CD4-positive, CD25-positive, alpha-beta regulatory T cell (primary cell): Measurements from ENCODE around the gene SLC8A2. TPM values are rescaled to one million over a fixed set of nuclear protein-coding genes. Genes with fewer than 3 reads are reported as not detected.

ENCODE experiments used
- ATAC-seq, 2 donors: fragments of 150-1000 bp; cut with Tn5 transposase; one replicate each; pipeline ENCODE4 v1.10.0; 2021; ENCODE audit warnings: low read depth in 2 of 2, moderate number of reproducible peaks in 2 of 2, moderate library complexity in 1 of 2
- DNase-seq, 3 donors: peaks; one replicate each; pipeline versions ENCODE4 v3.0.0 to v3.0.0-alpha.2; 2012 to 2022; ENCODE audit warnings: mixed read lengths in 1 of 3
- H3K27ac ChIP-seq: one replicate; pipeline ENCODE4 v1.7.0; 2013; ENCODE audit warnings: mild to moderate bottlenecking, low read length; ENCODE audit not compliant: insufficient read depth, poor library complexity, severe bottlenecking
- H3K27me3 ChIP-seq: one replicate; pipeline ENCODE4 v1.7.0; 2013; ENCODE audit warnings: low read length; ENCODE audit not compliant: control insufficient read depth, insufficient read depth
- H3K36me3 ChIP-seq: one replicate; pipeline ENCODE4 v1.7.0; 2013; ENCODE audit warnings: mild to moderate bottlenecking, low read length, moderate library complexity; ENCODE audit not compliant: control insufficient read depth, insufficient read depth
- H3K4me1 ChIP-seq: 2 replicates; pipeline ENCODE4 v1.7.0; 2013; ENCODE audit warnings: mild to moderate bottlenecking, low read length; ENCODE audit not compliant: insufficient read depth, control insufficient read depth, poor library complexity, severe bottlenecking
- H3K4me3 ChIP-seq: one replicate; pipeline ENCODE4 v1.7.0; 2013; ENCODE audit warnings: low read depth, mild to moderate bottlenecking, low read length, moderate library complexity
- H3K9me3 ChIP-seq, 2 experiments: 1 replicate in 1 of 2; 2 replicates in 1 of 2; pipeline ENCODE4 v1.7.0; 2013; ENCODE audit warnings: low read length in 2 of 2, mild to moderate bottlenecking in 1 of 2, moderate library complexity in 1 of 2; ENCODE audit not compliant: control insufficient read depth in 2 of 2
- H3K27ac Mint-ChIP-seq, 3 donors: one replicate each; pipeline ENCODE4 v1.8.0; 2020 to 2022; ENCODE audit warnings: mild to moderate bottlenecking in 3 of 3, mixed read lengths in 3 of 3, moderate library complexity in 2 of 3
- H3K27me3 Mint-ChIP-seq: one replicate; pipeline ENCODE4 v1.8.0; 2022; ENCODE audit warnings: mild to moderate bottlenecking, mixed read lengths
- H3K36me3 Mint-ChIP-seq: one replicate; pipeline ENCODE4 v1.8.0; 2020; ENCODE audit warnings: mixed read lengths
- H3K4me1 Mint-ChIP-seq, 4 donors: one replicate each; pipeline ENCODE4 v1.8.0; 2020 to 2022; ENCODE audit warnings: mixed read lengths in 4 of 4, mild to moderate bottlenecking in 1 of 4
- H3K4me3 Mint-ChIP-seq, 4 donors: one replicate each; pipeline ENCODE4 v1.8.0; 2020 to 2022; ENCODE audit warnings: mild to moderate bottlenecking in 4 of 4, mixed read lengths in 4 of 4, moderate library complexity in 3 of 4
- H3K9me3 Mint-ChIP-seq, 7 donors: one replicate each; pipeline ENCODE4 v1.8.0; 2020 to 2022; ENCODE audit warnings: mixed read lengths in 7 of 7, mild to moderate bottlenecking in 3 of 7, moderate library complexity in 2 of 7
- polyA plus RNA-seq, 4 donors: library from polyadenylated mRNA; unstranded; fragments of 300-500 nt; fragmentation: Illumina TruSeq; gene quantifications; one replicate each; pipeline ENCODE4 v1.2.3, GENCODE V29; 2021
- total RNA-seq: library from RNA; stranded (reverse); gene quantifications from one replicate; pipeline ENCODE4 v1.2.3, GENCODE V29; 2022

The SLC8A2 gene
- total and polyA plus RNA-seq, 5 donors from 2014 or later, result not detected

- Histone ChIP-seq H3K4me3 (no peak overlapping the region), H3K27me3 (no peaks in the 10 kb centered on the region), H3K36me3 (peaks cover 9% of the 10 kb centered on the region), H3K4me1 (peaks cover 34% of the 10 kb centered on the region), H3K9me3 (no peaks in the 10 kb centered on the region), H3K27ac (no peak overlapping the region)
- H3K27me3 Mint-ChIP-seq, result no peaks in the 10 kb centered on the region
- peaks cover 11% of the 10 kb centered on the region for H3K36me3 Mint-ChIP-seq
- H3K27ac Mint-ChIP-seq, result no peak overlapping the region
- H3K9me3 Mint-ChIP-seq, result peaks cover 0 to 2% (median 0%) of the 10 kb centered on the region in 7 donors
- H3K4me1 Mint-ChIP-seq, result peaks cover 11 to 58% (median 37%) of the 10 kb centered on the region in 4 donors
- DNase-seq (no peak), ATAC-seq (no peak)
- peak overlapping the region in 1 of 4 donors; percentile 99 for H3K4me3 Mint-ChIP-seq
Observed at GRCh38 chr19:47508721-47509120, 37.0 kb upstream of the SLC8A2 start.

GRCh38 chr19:47507924-47508553, 36.3 kb upstream of the SLC8A2 start:
- H3K4me3 Mint-ChIP-seq, result no peak overlapping the region
- H3K9me3 Mint-ChIP-seq, result peaks cover 0 to 2% (median 0%) of the 10 kb centered on the region in 7 donors
- no peak overlapping the region for H3K27ac ChIP-seq
- H3K9me3 ChIP-seq, result no peaks in the 10 kb centered on the region
- no peak overlapping the region for H3K27ac Mint-ChIP-seq
- no peak for DNase-seq
- H3K27me3 ChIP-seq, result no peaks in the 10 kb centered on the region
- H3K4me3 ChIP-seq, result no peak overlapping the region
- H3K4me1 ChIP-seq, result peaks cover 27% of the 10 kb centered on the region
- H3K36me3 Mint-ChIP-seq, result peaks cover 11% of the 10 kb centered on the region
- H3K27me3 Mint-ChIP-seq, result no peaks in the 10 kb centered on the region
- H3K36me3 ChIP-seq, result peaks cover 16% of the 10 kb centered on the region
- no peak for ATAC-seq
- peaks cover 11 to 51% (median 32%) of the 10 kb centered on the region in 4 donors for H3K4me1 Mint-ChIP-seq

GRCh38 chr19:47507012-47507411, 35.3 kb upstream of the SLC8A2 start:
- H3K9me3 ChIP-seq, result no peaks in the 10 kb centered on the region
- Mint-ChIP-seq H3K27me3 (no peaks in the 10 kb centered on the region), H3K36me3 (peaks cover 6% of the 10 kb centered on the region), H3K4me3 (peak overlapping the region in 1 of 4 donors; percentile 43), H3K9me3 (no peaks in the 10 kb centered on the region), H3K4me1 (peaks cover 3 to 46% (median 25%) of the 10 kb centered on the region in 4 donors), H3K27ac (no peak overlapping the region)
- no peaks in the 10 kb centered on the region for H3K27me3 ChIP-seq
- no peak for ATAC-seq
- H3K4me1 ChIP-seq, result peaks cover 16% of the 10 kb centered on the region
- no peak overlapping the region for H3K4me3 ChIP-seq
- peaks cover 23% of the 10 kb centered on the region for H3K36me3 ChIP-seq
- DNase-seq, result no peak
- H3K27ac ChIP-seq, result no peak overlapping the region

- DNase-seq, result no peak
- no peaks in the 10 kb centered on the region for H3K27me3 Mint-ChIP-seq
- no peak for ATAC-seq
- H3K27ac Mint-ChIP-seq, result no peak overlapping the region
- H3K4me1 Mint-ChIP-seq, result peaks cover 0 to 43% (median 20%) of the 10 kb centered on the region in 4 donors
- H3K36me3 ChIP-seq, result peaks cover 26% of the 10 kb centered on the region
- no peak overlapping the region for H3K27ac ChIP-seq
- peaks cover 6% of the 10 kb centered on the region for H3K36me3 Mint-ChIP-seq
- H3K4me3 ChIP-seq, result no peak overlapping the region
- H3K27me3 ChIP-seq, result no peaks in the 10 kb centered on the region
- no peak overlapping the region for H3K4me3 Mint-ChIP-seq
- H3K4me1 ChIP-seq, result peaks cover 11% of the 10 kb centered on the region
- H3K9me3 Mint-ChIP-seq, result no peaks in the 10 kb centered on the region
- H3K9me3 ChIP-seq, result no peaks in the 10 kb centered on the region
Observed at GRCh38 chr19:47506459-47506858, 34.8 kb upstream of the SLC8A2 start.

- DNase-seq, result no peak
- Histone ChIP-seq H3K9me3 (no peaks in the 10 kb centered on the region), H3K36me3 (peaks cover 35% of the 10 kb centered on the region), H3K27me3 (no peaks in the 10 kb centered on the region), H3K27ac (no peak overlapping the region), H3K4me3 (no peak overlapping the region), H3K4me1 (peaks cover 8% of the 10 kb centered on the region)
- Mint-ChIP-seq H3K4me3 (no peak overlapping the region), H3K9me3 (no peaks in the 10 kb centered on the region), H3K4me1 (peaks cover 0 to 34% (median 16%) of the 10 kb centered on the region in 4 donors), H3K36me3 (peaks cover 6% of the 10 kb centered on the region), H3K27ac (no peak overlapping the region), H3K27me3 (no peaks in the 10 kb centered on the region)
- no peak for ATAC-seq
Observed at GRCh38 chr19:47505506-47505905, 33.8 kb upstream of the SLC8A2 start.

GRCh38 chr19:47503826-47504150, 32.1 kb upstream of the SLC8A2 start:
- no peak for ATAC-seq
- no peaks in the 10 kb centered on the region for H3K27me3 ChIP-seq
- no peaks in the 10 kb centered on the region for H3K9me3 ChIP-seq
- DNase-seq, result no peak
- H3K4me3 ChIP-seq, result no peak overlapping the region
- Mint-ChIP-seq H3K27ac (no peak overlapping the region), H3K36me3 (peaks cover 13% of the 10 kb centered on the region), H3K4me3 (no peak overlapping the region), H3K9me3 (no peaks in the 10 kb centered on the region), H3K27me3 (no peaks in the 10 kb centered on the region), H3K4me1 (peaks cover 0 to 18% (median 8%) of the 10 kb centered on the region in 4 donors)
- H3K27ac ChIP-seq, result no peak overlapping the region
- peaks cover 5% of the 10 kb centered on the region for H3K4me1 ChIP-seq
- peaks cover 49% of the 10 kb centered on the region for H3K36me3 ChIP-seq

- Mint-ChIP-seq H3K27ac (peak overlapping the region in 1 of 3 donors; percentile 67), H3K27me3 (no peaks in the 10 kb centered on the region), H3K36me3 (peaks cover 15% of the 10 kb centered on the region), H3K9me3 (no peaks in the 10 kb centered on the region), H3K4me3 (no peak overlapping the region), H3K4me1 (peaks cover 0 to 18% (median 8%) of the 10 kb centered on the region in 4 donors)
- Histone ChIP-seq H3K9me3 (no peaks in the 10 kb centered on the region), H3K4me1 (peaks cover 3% of the 10 kb centered on the region), H3K36me3 (peaks cover 53% of the 10 kb centered on the region), H3K27me3 (no peaks in the 10 kb centered on the region), H3K4me3 (no peak overlapping the region), H3K27ac (no peak overlapping the region)
- no peak for ATAC-seq
- no peak for DNase-seq
Observed at GRCh38 chr19:47503130-47503825, 31.6 kb upstream of the SLC8A2 start.
